Coronary artery (tissue), 2 donors: ENCODE measurements around the gene CACNA1C.

Source experiments
- DNase-seq: peaks from one replicate; pipeline ENCODE4 v3.0.0-alpha.2; 2017; ENCODE audit warnings: low spot score
- H3K27ac ChIP-seq, 2 donors: fragments of 200-600 bp; sonication (generic); one replicate each; pipeline ENCODE4 v1.5.1; 2016 to 2019
- H3K4me3 ChIP-seq: fragments of 200-600 bp; sonication (generic); 2 replicates; pipeline ENCODE4 v1.5.1; 2016; ENCODE audit warnings: mild to moderate bottlenecking, moderate library complexity
- TF ChIP-seq, protein P1 (sequence below): fragments of 200-600 bp; sonication (generic); IDR thresholded peaks from one replicate; pipeline ENCODE4 v1.5.1; 2019; ENCODE audit warnings: antibody characterized with exemption

Gene CACNA1C

DNA sequence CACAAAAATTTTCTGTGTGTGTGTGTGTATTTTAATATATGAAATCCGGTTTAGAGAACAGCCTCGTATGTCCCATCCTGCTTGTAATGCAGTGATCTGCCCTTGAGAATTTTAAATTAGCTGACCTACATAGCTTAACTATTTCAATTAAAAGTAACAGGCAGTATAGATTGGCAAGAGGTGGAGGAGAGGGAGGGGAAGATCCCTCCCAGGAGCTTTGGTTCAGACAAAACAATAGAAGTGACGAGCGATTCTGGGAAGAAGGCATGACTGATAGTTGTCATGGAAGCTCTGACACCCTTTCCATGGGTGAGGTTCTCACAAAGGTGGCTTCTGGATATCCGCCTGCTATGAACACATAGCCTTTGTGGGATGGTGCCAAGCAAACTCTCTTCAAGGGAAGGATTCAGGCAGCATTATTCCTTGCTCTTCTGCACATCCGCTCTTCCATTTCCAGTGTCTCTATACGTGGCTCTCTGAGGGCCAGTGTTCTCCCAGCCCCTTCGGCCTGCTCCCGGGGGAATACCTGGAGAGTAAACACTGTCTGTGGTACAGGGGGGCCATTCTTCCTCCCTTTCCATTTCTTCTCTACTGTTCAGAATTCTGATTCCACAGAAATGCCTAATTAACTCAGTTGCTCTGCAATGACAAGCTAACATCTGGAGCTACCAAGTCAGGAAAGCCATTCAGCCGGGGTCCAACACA, 182.0 kb downstream of the CACNA1C start:
- H3K27ac ChIP-seq, result peak overlapping the region in 1 of 2 donors; percentile 15
- TF ChIP-seq, protein P1, sequence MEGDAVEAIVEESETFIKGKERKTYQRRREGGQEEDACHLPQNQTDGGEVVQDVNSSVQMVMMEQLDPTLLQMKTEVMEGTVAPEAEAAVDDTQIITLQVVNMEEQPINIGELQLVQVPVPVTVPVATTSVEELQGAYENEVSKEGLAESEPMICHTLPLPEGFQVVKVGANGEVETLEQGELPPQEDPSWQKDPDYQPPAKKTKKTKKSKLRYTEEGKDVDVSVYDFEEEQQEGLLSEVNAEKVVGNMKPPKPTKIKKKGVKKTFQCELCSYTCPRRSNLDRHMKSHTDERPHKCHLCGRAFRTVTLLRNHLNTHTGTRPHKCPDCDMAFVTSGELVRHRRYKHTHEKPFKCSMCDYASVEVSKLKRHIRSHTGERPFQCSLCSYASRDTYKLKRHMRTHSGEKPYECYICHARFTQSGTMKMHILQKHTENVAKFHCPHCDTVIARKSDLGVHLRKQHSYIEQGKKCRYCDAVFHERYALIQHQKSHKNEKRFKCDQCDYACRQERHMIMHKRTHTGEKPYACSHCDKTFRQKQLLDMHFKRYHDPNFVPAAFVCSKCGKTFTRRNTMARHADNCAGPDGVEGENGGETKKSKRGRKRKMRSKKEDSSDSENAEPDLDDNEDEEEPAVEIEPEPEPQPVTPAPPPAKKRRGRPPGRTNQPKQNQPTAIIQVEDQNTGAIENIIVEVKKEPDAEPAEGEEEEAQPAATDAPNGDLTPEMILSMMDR, result no peak
- DNase-seq, result no peak
- H3K4me3 ChIP-seq, result no peak overlapping the region

DNA sequence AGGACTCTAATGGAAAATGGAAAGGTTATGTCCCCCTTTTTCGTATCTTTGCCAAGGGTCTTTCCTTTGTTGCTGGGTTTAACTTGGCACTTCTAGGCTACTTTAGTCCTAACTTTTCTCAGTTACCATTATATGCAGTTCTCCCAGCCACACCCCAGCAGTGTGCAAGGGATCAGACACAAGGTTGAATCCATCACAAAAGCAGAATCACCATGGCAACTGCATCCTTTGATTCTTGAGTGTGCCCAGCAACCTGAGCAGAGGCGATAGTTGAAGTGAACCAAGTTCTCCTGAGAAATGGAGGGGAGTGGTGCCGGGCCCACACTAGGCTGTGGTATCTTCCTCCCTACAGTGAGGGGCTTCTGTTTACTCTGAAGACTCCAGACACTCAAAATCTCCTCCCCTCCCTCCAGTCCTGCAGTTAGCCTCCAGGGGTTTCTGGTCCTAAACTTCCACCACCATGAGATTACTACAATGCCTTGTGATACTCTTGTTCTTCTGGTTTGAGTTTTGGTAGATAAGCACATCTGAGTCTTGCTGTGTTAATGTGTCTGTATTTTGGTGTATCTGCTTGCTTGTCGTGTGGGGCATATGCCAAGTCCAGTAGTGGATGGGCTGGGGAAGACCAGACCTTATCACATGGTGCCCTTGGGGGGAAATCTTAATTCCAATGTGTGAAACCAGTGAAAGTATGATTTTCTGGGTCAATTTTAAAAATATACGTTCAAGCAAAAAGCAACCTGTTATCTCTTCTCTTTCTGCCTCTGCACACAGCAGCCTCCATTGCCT, 183.9 kb downstream of the CACNA1C start:
- H3K27ac ChIP-seq, result peak overlapping the region; percentile 88 to 90
- TF ChIP-seq, protein P1, result no peak
- no peak for DNase-seq
- no peak overlapping the region for H3K4me3 ChIP-seq

DNA sequence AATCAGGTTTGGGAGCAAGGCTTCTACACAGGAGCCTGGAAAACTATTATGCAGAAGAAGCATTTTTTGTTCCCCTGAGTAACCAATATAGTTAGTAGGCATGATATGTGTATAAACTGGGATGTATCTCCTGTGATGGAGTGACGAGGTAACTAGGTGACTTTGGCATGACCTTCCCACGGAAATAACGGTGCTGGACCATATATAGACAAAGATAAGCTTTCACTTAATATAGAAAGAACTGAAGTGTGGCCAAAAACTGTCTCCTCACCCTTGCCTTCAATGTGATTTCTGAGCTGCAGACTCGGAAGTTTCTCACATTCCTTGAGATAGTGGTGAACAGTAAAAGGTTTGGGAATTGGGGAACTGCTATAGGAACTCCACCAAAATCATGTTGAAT, 185.3 kb downstream of the CACNA1C start:
- no peak for DNase-seq
- TF ChIP-seq, protein P1, result no peak
- H3K4me3 ChIP-seq, result no peak overlapping the region
- H3K27ac ChIP-seq, result peak overlapping the region; percentile 88 to 90

DNA sequence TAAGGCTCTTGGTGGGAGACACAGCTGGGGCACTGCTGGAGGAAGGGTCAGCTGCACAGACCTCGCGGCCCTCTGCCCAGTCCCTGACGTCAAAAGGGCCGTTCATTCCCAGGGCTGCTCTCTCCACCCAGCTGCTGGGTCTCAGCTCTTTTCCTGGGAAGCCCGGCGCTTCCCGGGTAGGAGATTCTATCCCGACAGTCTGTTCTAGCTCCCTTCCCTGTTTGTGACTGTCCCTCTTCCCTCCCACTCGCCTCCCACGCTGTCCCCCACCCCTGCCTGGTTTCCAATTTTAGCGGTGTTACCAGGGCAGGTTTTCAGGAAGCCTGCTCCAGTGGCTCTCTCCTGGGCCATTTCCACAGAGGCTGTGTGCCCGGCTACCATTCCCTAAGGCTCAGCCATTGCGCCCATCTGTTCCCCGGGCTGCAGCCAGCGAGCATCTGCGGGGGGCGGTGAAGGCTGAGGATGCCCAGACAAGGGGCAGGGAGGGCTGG, 186.6 kb downstream of the CACNA1C start:
- Histone ChIP-seq H3K27ac (peak overlapping the region; percentile 88 to 90), H3K4me3 (peak overlapping the region; percentile 32)
- DNase-seq, result peak; percentile 80
- TF ChIP-seq, protein P1, result no peak

DNA sequence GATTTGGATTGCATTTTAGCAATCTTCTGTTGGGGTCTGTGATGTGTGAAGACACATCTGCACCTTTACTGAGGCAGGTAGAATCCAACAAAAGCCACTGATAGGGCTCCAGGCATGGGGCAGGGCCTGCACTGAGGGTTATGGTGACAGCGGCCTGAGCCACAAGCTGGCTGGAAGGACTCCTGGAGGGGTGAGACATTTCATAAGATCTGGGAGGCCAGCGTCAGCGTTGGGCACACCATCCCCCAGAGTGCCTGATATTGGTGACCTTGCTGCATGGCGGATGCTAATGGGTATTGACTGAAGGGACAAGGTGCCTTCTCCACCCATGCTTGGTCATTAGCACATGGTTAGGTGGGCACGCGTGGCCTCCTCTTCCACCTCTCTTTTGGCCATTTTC, 187.6 kb downstream of the CACNA1C start:
- TF ChIP-seq, protein P1, result no peak
- no peak for DNase-seq
- peak overlapping the region; percentile 88 to 90 for H3K27ac ChIP-seq

DNA sequence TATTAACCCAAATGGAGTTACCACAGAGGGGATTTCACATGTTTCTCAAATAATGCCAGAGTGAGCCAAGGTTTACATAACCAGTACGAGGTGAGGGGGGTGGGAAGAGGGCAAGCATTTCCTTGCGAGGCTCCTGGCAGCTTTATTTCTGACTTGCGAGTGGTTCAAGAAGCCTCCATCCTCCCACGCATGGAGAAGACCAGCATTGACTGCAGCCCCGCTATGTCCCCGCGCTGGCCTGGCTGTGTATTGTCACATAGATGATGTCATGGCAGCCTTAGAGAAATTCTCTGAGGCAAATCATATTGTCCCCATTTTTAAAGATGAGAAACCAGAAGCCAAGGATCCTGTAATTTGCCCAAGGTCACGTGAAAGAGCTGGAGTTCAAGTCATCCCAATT, 188.2 kb downstream of the CACNA1C start:
- TF ChIP-seq, protein P1, result no peak
- no peak for DNase-seq
- Histone ChIP-seq H3K4me3 (no peak overlapping the region), H3K27ac (peak overlapping the region; percentile 88 to 90)

More for the DNA sequence above, 187.6 kb downstream of the CACNA1C start:
- H3K4me3 ChIP-seq, result no peak overlapping the region
